Activated CD4-positive, alpha-beta memory T cell treated with anti-CD3 and anti-CD28 coated beads for 36 hours (primary cell): ENCODE data around the gene OR9Q1. TPM values are rescaled to one million over a fixed set of nuclear protein-coding genes. Genes with fewer than 3 reads are reported as not detected.

Experiments
- CTCF ChIA-PET: fragments of 350-600 bp; sonication (Branson Sonifier 250); formaldehyde crosslinking; loops from one replicate; lab custom pipeline; 2021; ENCODE audit warnings: antibody characterized with exemption, inconsistent platforms; lab: Charles Lee
- POLR2A ChIA-PET: fragments of 350-600 bp; sonication (Branson Sonifier 250); formaldehyde crosslinking; loops from one replicate; lab custom pipeline; 2021; ENCODE audit warnings: antibody characterized with exemption; lab: Charles Lee
- DNase-seq: peaks from one replicate; pipeline ENCODE4 v3.0.0-alpha.2; 2020
- H3K27ac Mint-ChIP-seq: one replicate; pipeline ENCODE4 v1.8.0; 2021; ENCODE audit warnings: mixed read lengths
- H3K27me3 Mint-ChIP-seq: one replicate; pipeline ENCODE4 v1.8.0; 2021; ENCODE audit warnings: mixed read lengths
- H3K36me3 Mint-ChIP-seq: one replicate; pipeline ENCODE4 v1.8.0; 2021; ENCODE audit warnings: mixed read lengths
- H3K4me1 Mint-ChIP-seq: one replicate; pipeline ENCODE4 v1.8.0; 2021; ENCODE audit warnings: low read depth, mixed read lengths
- H3K4me3 Mint-ChIP-seq: one replicate; pipeline ENCODE4 v1.8.0; 2021; ENCODE audit warnings: mild to moderate bottlenecking, mixed read lengths
- H3K9me3 Mint-ChIP-seq: one replicate; pipeline ENCODE4 v1.8.0; 2021; ENCODE audit warnings: mixed read lengths
- intact Hi-C: fragments of 100-400 bp; cut with micrococcal nuclease; formaldehyde crosslinking; loops from one replicate; pipeline ENCODE4 v1.15.1; 2023
- total RNA-seq, 2 experiments: library from RNA; stranded (reverse); gene quantifications; one replicate each; pipeline ENCODE4 v1.2.3, GENCODE V29; 2021

Gene OR9Q1
- total RNA-seq, 2 experiments from 2014 or later: not detected

DNA sequence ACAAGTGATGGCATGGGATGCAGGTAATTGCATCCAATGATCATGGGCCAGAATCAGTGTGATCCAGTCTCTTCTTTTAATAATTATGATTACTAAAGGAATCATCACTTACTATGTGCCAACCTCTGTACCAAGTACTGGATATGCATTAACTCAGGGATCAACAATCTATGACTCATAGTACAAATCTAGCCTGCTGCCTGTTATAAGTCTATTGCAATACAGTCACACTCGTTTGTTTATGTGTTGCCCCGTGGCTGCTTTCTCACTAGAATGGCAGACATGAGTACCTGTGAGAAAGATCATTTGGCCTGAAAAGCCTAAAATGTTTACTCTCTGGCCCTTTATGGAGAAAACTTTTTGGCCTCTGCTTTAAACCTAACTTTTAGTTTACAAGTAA is 52.1 kb downstream of the OR9Q1 start:
- DNase-seq: no peak
- Mint-ChIP-seq H3K4me3 (no peak overlapping the region), H3K27ac (no peak overlapping the region), H3K36me3 (no peaks in the 10 kb centered on the region), H3K9me3 (peaks cover 14% of the 10 kb centered on the region), H3K27me3 (no peaks in the 10 kb centered on the region), H3K4me1 (no peaks in the 10 kb centered on the region)
- ChIA-PET POLR2A (no interaction called here), CTCF (no interaction called here)
- intact Hi-C loops: no loop called here

DNA sequence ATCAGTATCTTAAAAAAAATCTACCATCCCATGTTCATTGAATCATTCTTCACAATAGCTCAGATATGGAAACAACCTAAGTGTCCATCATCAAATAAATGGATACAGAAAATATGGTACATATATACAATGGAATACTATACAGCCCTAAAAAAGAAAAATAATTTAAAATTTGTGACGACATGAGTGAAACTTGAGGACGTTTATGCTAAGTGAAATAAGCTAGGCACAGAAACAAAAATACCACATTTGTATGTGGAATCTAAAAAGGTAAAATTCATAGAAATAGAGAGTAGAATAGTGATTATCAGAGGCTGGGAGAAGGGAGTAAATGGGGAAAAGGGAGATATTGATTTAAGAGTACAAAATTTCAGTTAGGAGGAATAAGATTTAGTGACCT is 62.8 kb downstream of the OR9Q1 start:
- no peaks in the 10 kb centered on the region for H3K4me1 Mint-ChIP-seq
- ChIA-PET CTCF (no interaction called here), POLR2A (no interaction called here)
- H3K9me3 Mint-ChIP-seq: no peaks in the 10 kb centered on the region
- no peak overlapping the region for H3K27ac Mint-ChIP-seq
- no peak for DNase-seq
- no peaks in the 10 kb centered on the region for H3K36me3 Mint-ChIP-seq
- intact Hi-C loops: no loop called here
- peaks cover 2% of the 10 kb centered on the region for H3K27me3 Mint-ChIP-seq
- no peak overlapping the region for H3K4me3 Mint-ChIP-seq

- peaks cover 6% of the 10 kb centered on the region for H3K36me3 Mint-ChIP-seq
- no peak for DNase-seq
- no peak overlapping the region for H3K4me3 Mint-ChIP-seq
- POLR2A ChIA-PET: no interaction called here
- H3K4me1 Mint-ChIP-seq: no peaks in the 10 kb centered on the region
- H3K27ac Mint-ChIP-seq: no peak overlapping the region
- CTCF ChIA-PET: no interaction called here
- intact Hi-C loops: no loop called here
- peaks cover 8% of the 10 kb centered on the region for H3K27me3 Mint-ChIP-seq
- H3K9me3 Mint-ChIP-seq: peaks cover 12% of the 10 kb centered on the region
Measured at GRCh38 chr11:58097437-58097836, 73.8 kb downstream of the OR9Q1 start.

- Mint-ChIP-seq H3K27me3 (peaks cover 7% of the 10 kb centered on the region), H3K4me1 (no peaks in the 10 kb centered on the region), H3K9me3 (no peaks in the 10 kb centered on the region), H3K36me3 (no peaks in the 10 kb centered on the region), H3K27ac (no peak overlapping the region), H3K4me3 (no peak overlapping the region)
- DNase-seq: no peak
- ChIA-PET CTCF (no interaction called here), POLR2A (no interaction called here)
- intact Hi-C loops: no loop called here
Measured at GRCh38 chr11:58121096-58121495, 97.4 kb downstream of the OR9Q1 start.

DNA sequence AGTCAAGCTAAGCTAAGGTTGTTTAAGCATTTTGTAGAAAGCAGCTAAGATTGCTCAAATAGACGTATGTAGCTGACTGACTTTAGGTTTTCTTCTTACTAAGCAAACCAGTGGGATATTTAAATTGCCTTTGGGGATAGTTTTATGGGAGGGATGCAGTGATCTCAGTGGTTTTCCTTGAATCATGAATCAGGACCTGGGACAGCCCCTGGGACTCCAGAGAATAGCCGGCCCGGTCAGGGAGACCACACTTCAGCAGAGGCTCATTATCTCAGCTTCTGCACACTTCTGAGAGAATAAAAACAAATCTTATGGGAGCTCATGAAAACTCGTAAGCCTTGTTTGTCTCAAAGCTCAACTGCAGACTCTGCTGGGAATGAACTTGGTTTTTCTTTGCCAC is 101.8 kb downstream of the OR9Q1 start, which contains the start of gene OR9I1:
TSS of gene OR9I1 (minus strand) at position 62 of the 400 bp plus-strand sequence. CDS start 6,086 bp downstream, outside the sequence.
- no peak for DNase-seq
- ChIA-PET POLR2A (no interaction called here), CTCF (no interaction called here)
- intact Hi-C loops: no loop called here
- H3K36me3 Mint-ChIP-seq: no peaks in the 10 kb centered on the region
- H3K27ac Mint-ChIP-seq: no peak within 1 kb of the TSS
- no peak within 1 kb of the TSS for H3K4me3 Mint-ChIP-seq
- H3K4me1 Mint-ChIP-seq: no peaks in the 10 kb centered on the region
- peaks cover 9% of the 10 kb centered on the region for H3K27me3 Mint-ChIP-seq
- H3K9me3 Mint-ChIP-seq: no peaks in the 10 kb centered on the region

DNA sequence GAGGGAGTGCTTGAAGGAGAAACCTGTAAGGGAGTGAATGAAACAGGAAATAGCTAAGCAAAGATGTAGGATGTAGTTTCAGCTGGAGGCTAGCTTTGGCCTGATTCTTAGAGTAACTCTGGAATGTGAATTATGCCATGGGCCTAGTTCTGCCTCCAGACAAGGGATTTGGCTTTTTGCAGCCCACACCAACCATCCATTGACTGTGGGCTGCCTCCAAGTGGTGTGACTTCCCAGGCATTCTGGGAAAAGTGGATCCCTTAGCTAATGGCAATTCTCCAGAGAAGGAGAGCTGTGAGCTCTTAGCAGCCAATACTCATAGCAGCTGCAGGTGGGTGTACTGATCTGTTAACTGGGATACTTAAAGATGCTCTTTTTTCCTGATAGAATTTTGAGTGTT is 103.7 kb downstream of the OR9Q1 start:
- Mint-ChIP-seq H3K4me1 (no peaks in the 10 kb centered on the region), H3K36me3 (no peaks in the 10 kb centered on the region), H3K4me3 (no peak overlapping the region), H3K27me3 (peaks cover 8% of the 10 kb centered on the region), H3K27ac (no peak overlapping the region), H3K9me3 (no peaks in the 10 kb centered on the region)
- ChIA-PET POLR2A (no interaction called here), CTCF (no interaction called here)
- intact Hi-C loops: no loop called here
- DNase-seq: no peak

DNA sequence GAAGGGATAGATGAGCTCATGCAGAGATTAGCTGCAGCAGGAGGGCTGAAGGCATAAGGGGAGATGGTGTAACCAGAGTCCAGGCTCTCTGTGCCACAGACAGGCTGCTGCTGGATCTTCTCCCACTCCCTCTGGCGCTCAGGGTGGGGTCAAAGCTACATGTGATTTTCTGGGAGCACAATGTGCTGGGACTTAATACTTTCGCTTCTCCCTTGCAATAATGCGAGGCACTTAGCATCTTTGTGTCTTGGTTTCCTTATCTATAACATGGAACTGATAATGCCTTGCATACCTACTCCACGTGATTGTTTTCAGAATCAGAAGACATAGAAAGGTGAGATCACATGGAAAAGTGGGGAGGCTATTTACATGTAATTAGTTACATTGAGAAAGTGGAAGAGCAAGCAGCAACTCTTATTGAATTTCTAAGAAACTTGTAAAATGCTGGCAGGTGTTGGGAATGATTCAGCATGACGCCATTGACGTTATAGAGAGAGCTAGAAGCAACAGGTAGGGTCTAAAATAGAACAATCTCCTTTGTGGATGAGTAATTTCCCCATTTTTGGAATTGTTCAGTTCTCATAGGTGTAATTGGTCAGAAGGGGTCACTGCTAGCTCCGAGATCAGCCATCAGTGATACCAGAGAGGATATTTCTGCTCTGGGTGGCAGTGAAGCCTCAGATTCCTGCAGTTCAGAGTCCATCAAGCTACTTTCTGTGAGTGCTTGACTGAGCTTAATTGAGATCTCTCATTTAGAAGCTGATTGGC is 109.8 kb downstream of the OR9Q1 start:
- CTCF ChIA-PET: no interaction called here
- intact Hi-C loops: no loop called here
- POLR2A ChIA-PET: interaction anchor here (1.1 kb wide), 1 partner anchor 379 kb away, joined by 3 read pairs; no protein-coding TSS in a partner anchor
- H3K4me3 Mint-ChIP-seq: no peak overlapping the region
- H3K9me3 Mint-ChIP-seq: no peaks in the 10 kb centered on the region
- no peaks in the 10 kb centered on the region for H3K4me1 Mint-ChIP-seq
- H3K27me3 Mint-ChIP-seq: no peaks in the 10 kb centered on the region
- H3K27ac Mint-ChIP-seq: no peak overlapping the region
- DNase-seq: no peak
- H3K36me3 Mint-ChIP-seq: no peaks in the 10 kb centered on the region

DNA sequence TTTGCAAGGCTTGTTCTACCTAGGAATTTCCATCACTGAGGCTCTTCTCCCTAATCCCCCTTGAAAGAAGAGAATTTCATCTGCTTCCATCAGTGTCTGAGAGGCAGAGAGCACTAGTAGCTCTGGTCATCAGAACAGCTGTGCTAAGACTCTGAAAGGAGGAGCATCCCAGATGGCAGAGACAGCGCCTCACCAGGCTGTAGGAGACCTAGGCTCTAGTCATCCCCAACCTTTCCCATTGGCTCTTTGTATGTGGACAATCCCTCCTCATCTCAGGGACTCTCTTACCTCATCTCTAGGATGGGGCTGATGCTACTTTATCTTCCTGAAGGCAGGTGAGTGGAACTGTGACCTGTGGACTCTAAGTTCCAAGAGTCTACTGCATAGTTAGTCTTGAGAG is 110.5 kb downstream of the OR9Q1 start:
- H3K9me3 Mint-ChIP-seq: no peaks in the 10 kb centered on the region
- no peak overlapping the region for H3K27ac Mint-ChIP-seq
- H3K36me3 Mint-ChIP-seq: no peaks in the 10 kb centered on the region
- no peak overlapping the region for H3K4me3 Mint-ChIP-seq
- H3K27me3 Mint-ChIP-seq: no peaks in the 10 kb centered on the region
- ChIA-PET POLR2A (no interaction called here), CTCF (no interaction called here)
- H3K4me1 Mint-ChIP-seq: no peaks in the 10 kb centered on the region
- intact Hi-C loops: no loop called here
- DNase-seq: no peak

DNA sequence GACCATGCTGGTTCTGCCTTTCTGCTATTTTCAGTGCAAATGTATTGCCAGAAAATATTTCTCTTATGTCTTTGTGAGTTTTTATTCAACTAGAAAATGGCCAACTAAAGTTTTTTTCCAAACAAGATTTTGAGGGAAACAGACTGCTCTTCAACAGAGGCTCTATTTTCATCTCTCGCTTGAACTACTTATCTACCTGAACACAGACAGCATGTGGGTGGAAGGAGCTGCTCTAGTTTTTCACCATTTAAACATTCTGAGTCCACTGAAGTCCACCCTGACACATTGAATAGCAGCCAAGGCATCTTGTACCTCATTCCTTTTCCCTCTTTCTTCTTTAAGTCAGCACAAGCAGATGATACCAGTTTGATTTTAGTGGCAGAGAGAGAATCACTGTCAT is 111.5 kb downstream of the OR9Q1 start:
- intact Hi-C loops: no loop called here
- Mint-ChIP-seq H3K4me3 (no peak overlapping the region), H3K27me3 (no peaks in the 10 kb centered on the region), H3K27ac (no peak overlapping the region), H3K9me3 (no peaks in the 10 kb centered on the region), H3K36me3 (no peaks in the 10 kb centered on the region), H3K4me1 (no peaks in the 10 kb centered on the region)
- POLR2A ChIA-PET: no interaction called here
- CTCF ChIA-PET: no interaction called here
- no peak for DNase-seq

- no peak for DNase-seq
- peaks cover 10% of the 10 kb centered on the region for H3K27me3 Mint-ChIP-seq
- no peaks in the 10 kb centered on the region for H3K36me3 Mint-ChIP-seq
- H3K4me1 Mint-ChIP-seq: no peaks in the 10 kb centered on the region
- ChIA-PET POLR2A (no interaction called here), CTCF (no interaction called here)
- no peak overlapping the region for H3K4me3 Mint-ChIP-seq
- H3K27ac Mint-ChIP-seq: no peak overlapping the region
- intact Hi-C loops: no loop called here
- no peaks in the 10 kb centered on the region for H3K9me3 Mint-ChIP-seq
Measured at GRCh38 chr11:58142761-58143160, 119.1 kb downstream of the OR9Q1 start.

DNA sequence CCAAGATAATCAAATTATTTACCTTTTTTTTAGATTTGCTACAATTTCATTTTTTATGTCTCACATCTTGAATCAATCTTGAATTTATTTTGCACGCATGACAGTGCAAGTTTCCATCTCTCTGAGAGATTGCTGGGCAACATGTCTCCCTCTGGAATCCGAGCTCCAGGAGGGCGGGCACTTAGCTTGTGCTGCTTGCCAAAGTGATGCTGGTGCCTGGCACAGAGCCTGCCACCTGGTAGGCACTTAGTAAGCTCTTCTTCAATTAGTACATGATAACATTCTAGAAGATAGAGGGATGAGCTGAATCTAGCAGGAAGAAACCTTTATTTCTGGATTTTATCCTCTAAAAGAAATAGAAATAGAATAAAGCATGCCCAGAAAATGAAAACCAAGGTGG is 129.1 kb downstream of the OR9Q1 start:
- Mint-ChIP-seq H3K4me3 (no peak overlapping the region), H3K36me3 (no peaks in the 10 kb centered on the region), H3K9me3 (no peaks in the 10 kb centered on the region), H3K27ac (no peak overlapping the region), H3K4me1 (no peaks in the 10 kb centered on the region), H3K27me3 (peaks cover 8% of the 10 kb centered on the region)
- ChIA-PET CTCF (no interaction called here), POLR2A (no interaction called here)
- intact Hi-C loops: no loop called here
- no peak for DNase-seq

DNA sequence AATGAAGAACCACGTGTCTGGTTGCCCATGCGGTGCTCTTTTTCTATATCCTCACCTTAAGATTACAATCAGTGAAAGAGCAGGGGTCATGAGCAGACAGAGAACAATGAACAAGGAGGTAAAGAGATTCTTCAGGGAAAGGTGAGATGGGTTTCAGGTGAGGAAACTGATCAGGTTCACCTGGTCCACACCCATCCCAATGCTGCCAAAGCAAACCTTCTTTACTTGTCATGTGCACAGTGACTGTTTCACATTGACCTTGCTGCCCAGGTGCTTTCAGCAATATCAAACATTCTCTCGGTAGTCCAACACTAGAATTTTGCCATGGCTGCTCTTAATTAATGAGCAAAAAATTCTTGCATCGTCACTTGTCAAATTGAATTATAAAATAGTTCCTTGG is 140.7 kb downstream of the OR9Q1 start:
- H3K36me3 Mint-ChIP-seq: no peaks in the 10 kb centered on the region
- ChIA-PET CTCF (no interaction called here), POLR2A (no interaction called here)
- peaks cover 5% of the 10 kb centered on the region for H3K27me3 Mint-ChIP-seq
- intact Hi-C loops: no loop called here
- no peak overlapping the region for H3K27ac Mint-ChIP-seq
- H3K4me1 Mint-ChIP-seq: no peaks in the 10 kb centered on the region
- no peaks in the 10 kb centered on the region for H3K9me3 Mint-ChIP-seq
- no peak for DNase-seq
- H3K4me3 Mint-ChIP-seq: no peak overlapping the region

DNA sequence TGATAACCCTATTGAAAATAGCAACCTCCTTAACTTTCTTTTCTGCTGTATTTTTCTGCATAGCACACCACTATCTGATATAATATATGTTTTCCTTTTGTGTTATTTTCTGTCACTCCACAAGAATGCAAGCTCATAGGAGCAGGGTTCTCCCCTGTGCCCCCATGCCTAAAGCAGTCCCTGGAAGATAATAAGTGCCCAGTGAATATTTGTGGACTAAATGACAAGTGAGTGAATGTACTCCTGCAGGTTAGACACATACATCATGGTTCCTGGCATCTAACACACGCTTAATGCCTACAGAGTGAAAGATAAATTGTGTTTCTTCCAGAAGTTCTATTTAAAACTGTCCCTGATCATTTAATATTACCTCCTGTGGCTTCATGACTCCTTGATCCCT is 141.3 kb downstream of the OR9Q1 start:
- POLR2A ChIA-PET: no interaction called here
- Mint-ChIP-seq H3K9me3 (no peaks in the 10 kb centered on the region), H3K27ac (no peak overlapping the region)

More for the DNA sequence above, 141.3 kb downstream of the OR9Q1 start:
- Mint-ChIP-seq H3K36me3 (no peaks in the 10 kb centered on the region), H3K4me1 (no peaks in the 10 kb centered on the region), H3K27me3 (peaks cover 5% of the 10 kb centered on the region), H3K4me3 (no peak overlapping the region)
- DNase-seq: no peak
- CTCF ChIA-PET: no interaction called here
- intact Hi-C loops: no loop called here
